RWPE1 (cell line): Measurements from ENCODE around the gene VWA8.
"Not testable (repeated sequence)": the region's sequence is repeated elsewhere in the genome, so short reads cannot be mapped to it uniquely, and the experiment has no call there.

Experiments used
- CTCF ChIA-PET: fragments of 350-600 bp; sonication (Branson Sonifier 250); formaldehyde crosslinking; extraction: SDS; loops from one replicate; lab custom pipeline; 2021; lab: Yijun Ruan, JAX
- POLR2A ChIA-PET: fragments of 400-600 bp; formaldehyde crosslinking; extraction: SDS; loops from one replicate; lab custom pipeline; 2020; ENCODE audit warnings: antibody characterized with exemption; ENCODE audit not compliant: low non-redundant PET; lab: Yijun Ruan, JAX
- DNase-seq: peaks from one replicate; pipeline ENCODE4 v3.0.0; 2012; ENCODE audit warnings: low spot score
- H3K27ac ChIP-seq: fragments of 450-650 bp; 2 replicates; pipeline ENCODE4 v1.5.1; 2017
- CTCF ChIP-seq: fragments of 450-650 bp; conservative IDR thresholded peaks from 2 replicates; pipeline ENCODE4 v1.5.1; 2017; ENCODE audit warnings: low read depth, mild to moderate bottlenecking

VWA8 gene

GRCh38 chr13:41621716-41622431 lies 339.0 kb downstream of the VWA8 start:
- TF ChIP-seq CTCF: no peak
- ChIA-PET CTCF (no interaction called here), POLR2A (no interaction called here)
- H3K27ac ChIP-seq: no peak overlapping the region
- DNase-seq: no peak

DNA sequence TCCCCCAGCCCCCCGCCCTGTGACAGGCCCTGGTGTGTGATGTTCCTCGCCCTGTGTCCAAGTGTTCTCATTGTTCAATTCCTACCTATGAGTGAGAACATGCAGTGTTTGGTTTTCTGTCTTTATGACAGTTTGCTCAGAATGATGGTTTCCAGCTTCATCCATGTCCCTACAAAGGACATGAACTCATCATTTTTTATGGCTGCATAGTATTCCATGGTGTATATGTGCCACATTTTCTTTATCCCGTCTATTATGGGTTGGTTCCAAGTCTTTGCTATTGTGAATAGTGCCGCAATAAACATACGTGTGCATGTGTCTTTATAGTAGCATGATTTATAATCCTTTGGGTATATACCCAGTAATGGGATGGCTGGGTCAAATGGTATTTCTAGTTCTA lies 343.3 kb downstream of the VWA8 start:
- POLR2A ChIA-PET, DNase-seq, H3K27ac ChIP-seq, CTCF ChIA-PET: not testable (repeated sequence)

DNA sequence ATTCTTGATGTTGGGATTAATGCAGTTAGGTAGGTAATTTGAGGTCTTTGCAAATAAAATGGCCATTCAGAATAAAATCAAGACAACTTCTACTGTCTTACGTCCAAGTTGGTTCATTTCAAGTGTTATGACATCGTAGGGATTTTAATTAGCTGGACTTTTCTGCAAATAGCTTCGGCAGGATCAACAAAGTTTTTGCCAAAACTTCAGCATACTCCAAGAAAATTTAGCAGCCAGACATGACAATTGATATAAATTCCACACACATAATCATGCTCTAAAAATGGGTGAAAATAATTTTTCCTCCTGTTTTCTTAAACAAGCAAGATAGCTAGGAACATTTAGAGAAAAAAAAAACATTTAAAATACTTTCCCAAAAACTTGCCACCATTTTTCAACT lies 344.8 kb downstream of the VWA8 start:
- no peak for TF ChIP-seq CTCF
- no peak for DNase-seq
- CTCF ChIA-PET: interaction anchor here (0.5 to 0.7 kb wide), 3 partner anchors 10 to 552 kb away, joined by 3 to 5 read pairs (median 3); no protein-coding TSS in a partner anchor
- no peak overlapping the region for H3K27ac ChIP-seq
- POLR2A ChIA-PET: no interaction called here

- CTCF ChIA-PET: interaction anchor here (0.5 to 0.7 kb wide), 3 partner anchors 254 to 553 kb away, joined by 3 to 5 read pairs (median 3); no protein-coding TSS in a partner anchor
- POLR2A ChIA-PET: no interaction called here
Observed at GRCh38 chr13:41615528-41615855, 345.4 kb downstream of the VWA8 start.

DNA sequence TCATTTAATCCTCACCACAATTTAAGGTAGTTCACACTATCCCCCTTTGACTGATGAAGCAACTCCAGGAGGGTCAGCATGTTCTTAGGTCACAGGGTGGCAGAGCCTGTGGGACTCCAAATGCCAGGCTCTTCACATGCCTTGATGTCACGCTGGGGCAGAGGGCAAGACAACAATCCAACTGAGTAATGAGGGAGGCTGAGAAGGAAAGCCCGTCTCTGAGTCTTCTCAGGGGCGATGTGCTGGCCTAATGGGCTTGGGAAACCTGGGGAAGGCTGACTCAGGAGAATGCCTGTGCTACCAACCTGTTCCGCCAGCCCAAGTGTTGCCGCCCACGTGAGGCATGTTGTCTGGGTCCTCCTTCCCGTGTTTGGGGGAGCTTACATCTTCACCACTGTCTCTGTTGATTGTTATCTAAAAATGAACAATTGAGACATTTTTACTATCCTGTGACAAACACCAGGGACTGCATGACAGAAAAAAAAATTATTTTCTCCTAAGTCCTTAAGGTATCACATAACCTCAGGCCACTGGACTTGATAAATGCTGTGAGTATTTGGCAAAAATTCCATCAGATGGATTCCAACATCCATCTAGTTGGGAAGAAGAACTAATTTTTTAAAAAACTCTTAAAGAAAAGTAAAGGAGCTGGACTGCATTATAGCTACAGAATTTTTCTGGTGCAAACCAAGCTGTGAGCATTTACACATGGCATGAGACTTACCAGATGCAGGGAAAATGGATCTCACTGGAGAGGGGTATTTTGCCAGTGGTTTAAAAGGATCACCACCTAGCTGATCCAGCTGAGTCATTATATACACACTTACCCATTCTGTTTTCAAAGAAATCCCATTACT lies 346.0 kb downstream of the VWA8 start:
- CTCF ChIA-PET: interaction anchor here (0.6 to 0.7 kb wide), 2 partner anchors 255 to 554 kb away, joined by 3 read pairs; no protein-coding TSS in a partner anchor
- no peak for DNase-seq

More at GRCh38 chr13:41615528-41615855, 345.4 kb downstream of the VWA8 start:
- TF ChIP-seq CTCF: no peak
- DNase-seq: no peak
- H3K27ac ChIP-seq: no peak overlapping the region

DNA sequence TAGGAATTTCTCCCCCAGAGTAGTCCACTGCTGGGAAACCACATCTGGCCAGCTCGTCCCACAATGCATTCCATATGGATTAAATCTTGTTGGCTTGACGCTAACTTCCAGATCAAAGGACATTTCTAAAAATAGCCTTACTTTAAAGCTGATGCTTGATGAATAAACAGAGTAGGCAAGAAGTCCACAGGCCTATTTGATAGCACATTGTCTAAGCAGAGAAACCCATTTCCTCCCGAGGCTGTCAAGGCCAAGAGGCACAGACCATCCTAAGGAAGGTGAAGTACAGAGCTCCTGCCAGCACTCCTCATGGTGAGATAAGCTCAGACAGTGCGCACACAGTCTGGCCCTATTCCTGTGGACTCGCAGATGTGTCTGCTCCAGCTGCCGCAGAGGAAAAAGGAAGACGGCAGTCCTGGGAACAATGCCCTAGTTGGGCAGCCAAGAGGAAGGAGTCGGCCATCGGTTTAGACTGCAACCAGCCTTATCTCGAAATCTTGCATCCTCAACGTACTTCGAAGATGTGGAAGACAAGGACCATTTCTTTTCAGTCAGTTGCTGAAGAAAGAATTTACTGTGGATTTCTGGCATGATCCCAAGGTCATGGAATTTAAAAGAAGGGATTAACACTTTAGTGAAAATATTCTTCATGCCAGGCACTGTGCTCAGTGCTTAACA lies 346.8 kb downstream of the VWA8 start:
- CTCF ChIA-PET: no interaction called here
- TF ChIP-seq CTCF: no peak
- no peak for DNase-seq
- POLR2A ChIA-PET: no interaction called here
- H3K27ac ChIP-seq: no peak overlapping the region

More for the DNA sequence above, 346.0 kb downstream of the VWA8 start:
- POLR2A ChIA-PET: no interaction called here
- H3K27ac ChIP-seq: no peak overlapping the region
- TF ChIP-seq CTCF: no peak
